ENCODE measurements around the gene ZNF878. TPM values are rescaled to one million over a fixed set of nuclear protein-coding genes. Genes with fewer than 3 reads are reported as not detected.

Gene ZNF878
- total RNA-seq, 1 experiment from 2014 or later = 1.5 TPM

DNA sequence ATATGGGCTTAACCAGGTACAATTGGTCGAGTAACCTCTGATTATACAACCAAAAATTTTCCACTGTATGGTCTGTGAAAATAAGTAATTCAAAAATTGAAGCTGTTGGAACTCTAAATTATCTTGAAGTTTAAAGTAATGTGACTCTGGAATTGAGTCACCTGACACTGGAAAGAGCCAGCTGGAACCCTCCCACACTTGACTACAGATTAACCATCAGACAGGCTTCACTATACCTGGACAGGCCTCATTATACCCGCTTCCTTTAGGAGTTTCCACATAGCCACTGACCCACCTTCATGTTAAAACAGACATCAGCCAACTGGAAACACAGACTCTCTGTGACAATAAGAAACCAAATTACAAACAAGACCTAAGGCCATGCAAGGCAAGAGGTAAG lies 18.6 kb downstream of the ZNF878 start:
- BruUV-seq (replicated peaks) = no TSS peak
- no peaks in the 10 kb centered on the region for H3K27me3 ChIP-seq (replicated peaks; ENCODE audit: insufficient read depth, low read depth, low read length, poor library complexity)
- DNase-seq (ENCODE audit: low spot score) = no peak
- POLR2A ChIA-PET (ENCODE audit: low non-redundant PET) = no interaction called here
- H3K27ac ChIP-seq (ENCODE audit: low read depth, low read length, poor library complexity, severe bottlenecking) = no peak overlapping the region
- no peak overlapping the region for H3K4me3 ChIP-seq (ENCODE audit: low read depth, low read length, poor library complexity, severe bottlenecking)
- CTCF ChIA-PET = no interaction called here
- no peaks in the 10 kb centered on the region for H3K9me3 ChIP-seq (ENCODE audit: low read depth, low read length, poor library complexity, severe bottlenecking)
- H3K36me3 ChIP-seq (ENCODE audit: insufficient read depth, low read length, poor library complexity, severe bottlenecking) = no peaks in the 10 kb centered on the region
- no peaks in the 10 kb centered on the region for H3K4me1 ChIP-seq (ENCODE audit: insufficient read depth, low read length, poor library complexity, severe bottlenecking)
- intact Hi-C loops (cut with micrococcal nuclease; ENCODE audit: unreplicated experiment) = no loop called here
- TF ChIP-seq, protein P1, sequence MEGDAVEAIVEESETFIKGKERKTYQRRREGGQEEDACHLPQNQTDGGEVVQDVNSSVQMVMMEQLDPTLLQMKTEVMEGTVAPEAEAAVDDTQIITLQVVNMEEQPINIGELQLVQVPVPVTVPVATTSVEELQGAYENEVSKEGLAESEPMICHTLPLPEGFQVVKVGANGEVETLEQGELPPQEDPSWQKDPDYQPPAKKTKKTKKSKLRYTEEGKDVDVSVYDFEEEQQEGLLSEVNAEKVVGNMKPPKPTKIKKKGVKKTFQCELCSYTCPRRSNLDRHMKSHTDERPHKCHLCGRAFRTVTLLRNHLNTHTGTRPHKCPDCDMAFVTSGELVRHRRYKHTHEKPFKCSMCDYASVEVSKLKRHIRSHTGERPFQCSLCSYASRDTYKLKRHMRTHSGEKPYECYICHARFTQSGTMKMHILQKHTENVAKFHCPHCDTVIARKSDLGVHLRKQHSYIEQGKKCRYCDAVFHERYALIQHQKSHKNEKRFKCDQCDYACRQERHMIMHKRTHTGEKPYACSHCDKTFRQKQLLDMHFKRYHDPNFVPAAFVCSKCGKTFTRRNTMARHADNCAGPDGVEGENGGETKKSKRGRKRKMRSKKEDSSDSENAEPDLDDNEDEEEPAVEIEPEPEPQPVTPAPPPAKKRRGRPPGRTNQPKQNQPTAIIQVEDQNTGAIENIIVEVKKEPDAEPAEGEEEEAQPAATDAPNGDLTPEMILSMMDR (conservative IDR thresholded peaks at IDR 0.05; ENCODE audit: low read depth, low read length) = no peak
- TF ChIP-seq EZH2 (IDR thresholded peaks at IDR 0.05; ENCODE audit: borderline replicate concordance, low read depth, low read length, poor library complexity, severe bottlenecking) = no peak

DNA sequence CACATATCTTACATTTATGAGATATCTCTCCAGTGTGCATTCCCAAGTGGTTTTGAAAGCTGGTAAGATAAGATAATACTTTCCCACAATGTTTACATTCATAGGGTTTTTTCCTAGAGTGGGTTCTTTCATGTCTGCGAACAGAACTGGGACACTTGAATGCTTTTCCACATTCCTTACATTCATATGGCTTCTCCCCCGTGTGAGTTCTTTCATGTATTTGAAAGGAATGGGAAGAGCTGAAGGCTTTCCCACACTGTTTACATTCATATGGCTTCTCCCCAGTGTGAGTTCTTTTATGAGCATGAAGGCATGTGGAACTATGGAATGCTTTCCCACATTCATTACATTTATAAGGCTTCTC lies 37.0 kb downstream of the ZNF878 start:
- Histone ChIP-seq H3K27ac (ENCODE audit: low read depth, low read length, poor library complexity, severe bottlenecking) (no peak overlapping the region), H3K27me3 (replicated peaks; ENCODE audit: insufficient read depth, low read depth, low read length, poor library complexity) (no peaks in the 10 kb centered on the region), H3K4me1 (ENCODE audit: insufficient read depth, low read length, poor library complexity, severe bottlenecking) (no peaks in the 10 kb centered on the region), H3K4me3 (ENCODE audit: low read depth, low read length, poor library complexity, severe bottlenecking) (no peak overlapping the region), H3K9me3 (ENCODE audit: low read depth, low read length, poor library complexity, severe bottlenecking) (peaks cover 61% of the 10 kb centered on the region), H3K36me3 (ENCODE audit: insufficient read depth, low read length, poor library complexity, severe bottlenecking) (peaks cover 37% of the 10 kb centered on the region)
- no TSS peak for BruUV-seq (replicated peaks)
- ChIA-PET CTCF (no interaction called here), POLR2A (ENCODE audit: low non-redundant PET) (no interaction called here)
- intact Hi-C loops (cut with micrococcal nuclease; ENCODE audit: unreplicated experiment) = no loop called here
- DNase-seq (ENCODE audit: low spot score) = no peak
- TF ChIP-seq EZH2 (IDR thresholded peaks at IDR 0.05; ENCODE audit: borderline replicate concordance, low read depth, low read length, poor library complexity, severe bottlenecking) = no peak
- TF ChIP-seq, protein P1 (conservative IDR thresholded peaks at IDR 0.05; ENCODE audit: low read depth, low read length) = no peak

DNA sequence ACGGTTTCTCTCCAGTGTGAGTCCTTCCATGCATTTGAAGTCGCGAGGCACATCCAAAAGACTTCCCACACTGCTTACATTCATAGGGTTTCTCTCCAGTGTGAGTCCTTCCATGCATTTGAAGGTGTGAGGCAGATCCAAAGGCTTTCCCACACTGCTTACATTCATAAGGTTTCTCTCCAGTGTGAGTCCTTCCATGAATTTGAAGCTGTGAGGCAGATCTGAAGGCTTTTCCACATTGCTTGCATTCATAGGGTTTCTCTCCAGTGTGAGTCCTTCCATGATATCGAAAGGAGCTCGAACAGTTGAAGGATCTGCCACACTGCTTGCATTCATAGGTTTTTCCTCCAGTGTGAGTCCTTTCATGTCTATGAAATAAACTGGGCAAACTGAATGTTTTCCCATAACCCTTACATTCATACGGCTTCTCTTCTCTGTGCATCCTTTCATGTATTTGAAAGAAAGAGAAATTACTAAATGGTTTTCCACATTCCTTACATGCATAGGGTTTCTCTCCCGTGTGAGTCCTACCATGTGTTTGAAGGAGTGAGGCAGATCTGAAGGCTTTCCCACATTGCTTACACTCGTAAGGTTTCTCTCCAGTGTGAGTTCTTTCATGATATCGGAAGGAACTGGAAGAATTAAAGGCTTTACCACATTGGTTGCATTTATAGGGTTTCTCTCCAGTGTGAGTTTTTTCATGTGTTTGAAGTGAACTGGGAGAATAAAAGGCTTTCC lies 37.6 kb downstream of the ZNF878 start:
- intact Hi-C loops (cut with micrococcal nuclease; ENCODE audit: unreplicated experiment) = no loop called here
- H3K9me3 ChIP-seq (ENCODE audit: low read depth, low read length, poor library complexity, severe bottlenecking) = peaks cover 61% of the 10 kb centered on the region
- TF ChIP-seq, protein P1 (conservative IDR thresholded peaks at IDR 0.05; ENCODE audit: low read depth, low read length) = no peak
- no peak for TF ChIP-seq EZH2 (IDR thresholded peaks at IDR 0.05; ENCODE audit: borderline replicate concordance, low read depth, low read length, poor library complexity, severe bottlenecking)
- ChIA-PET CTCF (no interaction called here), POLR2A (ENCODE audit: low non-redundant PET) (no interaction called here)
- H3K4me3 ChIP-seq (ENCODE audit: low read depth, low read length, poor library complexity, severe bottlenecking) = no peak overlapping the region
- H3K27ac ChIP-seq (ENCODE audit: low read depth, low read length, poor library complexity, severe bottlenecking) = no peak overlapping the region
- peaks cover 37% of the 10 kb centered on the region for H3K36me3 ChIP-seq (ENCODE audit: insufficient read depth, low read length, poor library complexity, severe bottlenecking)
- no TSS peak for BruUV-seq (replicated peaks)
- no peaks in the 10 kb centered on the region for H3K27me3 ChIP-seq (replicated peaks; ENCODE audit: insufficient read depth, low read depth, low read length, poor library complexity)
- H3K4me1 ChIP-seq (ENCODE audit: insufficient read depth, low read length, poor library complexity, severe bottlenecking) = no peaks in the 10 kb centered on the region
- DNase-seq (ENCODE audit: low spot score) = no peak

Data from A673 (cell line).